GM12892 (cell line): ENCODE measurements around the gene FZR1.

ENCODE experiments used
- POLR2A ChIP-seq: IDR thresholded peaks from 2 replicates; pipeline ENCODE4 v1.6.1; 2011; ENCODE audit warnings: low read depth, low read length, control low read depth
- POLR2AphosphoS5 ChIP-seq: IDR thresholded peaks from 2 replicates; pipeline ENCODE4 v1.6.1; 2011; ENCODE audit warnings: low read depth, low read length, control low read depth
- TAF1 ChIP-seq: IDR thresholded peaks from 2 replicates; pipeline ENCODE4 v1.6.1; 2011; ENCODE audit warnings: low read depth, mild to moderate bottlenecking, control low read depth, low read length, borderline replicate concordance

- TF ChIP-seq POLR2A (no peak), POLR2AphosphoS5 (no peak), TAF1 (no peak)
Observed at GRCh38 chr19:3586707-3587346, 80.7 kb downstream of the FZR1 start.
